Activated CD8-positive, alpha-beta memory T cell treated with anti-CD3 and anti-CD28 coated beads for 36 hours (primary cell): Measurements from ENCODE around the gene MOB3A. TPM values are rescaled to one million over a fixed set of nuclear protein-coding genes. Genes with fewer than 3 reads are reported as not detected.

ENCODE experiments used
- CTCF ChIA-PET: fragments of 350-600 bp; sonication (Branson Sonifier 250); formaldehyde crosslinking; loops from one replicate; lab custom pipeline; 2021; ENCODE audit warnings: antibody characterized with exemption; lab: Charles Lee
- POLR2A ChIA-PET: fragments of 350-600 bp; sonication (Branson Sonifier 250); formaldehyde crosslinking; loops from one replicate; lab custom pipeline; 2021; ENCODE audit warnings: antibody characterized with exemption; lab: Charles Lee
- total RNA-seq, 2 experiments: library from RNA; stranded (reverse); gene quantifications; one replicate each; pipeline ENCODE4 v1.2.3, GENCODE V29; 2021

Gene MOB3A
- total RNA-seq, 2 experiments from 2014 or later: 173 to 181 TPM

- ChIA-PET CTCF (no interaction called here), POLR2A (interaction anchor here (0.8 kb wide), 1 partner anchor 121 kb away, joined by 3 read pairs; no protein-coding TSS in a partner anchor)
Measured at GRCh38 chr19:2112516-2113320, 16.6 kb upstream of the MOB3A start.

GRCh38 chr19:2111886-2112285, 15.8 kb upstream of the MOB3A start:
- ChIA-PET CTCF (no interaction called here), POLR2A (no interaction called here)

GRCh38 chr19:2111425-2111824, 15.3 kb upstream of the MOB3A start:
- POLR2A ChIA-PET: no interaction called here
- CTCF ChIA-PET: no interaction called here

GRCh38 chr19:2110822-2111221, 14.7 kb upstream of the MOB3A start:
- CTCF ChIA-PET: no interaction called here
- POLR2A ChIA-PET: no interaction called here

GRCh38 chr19:2109046-2109864, 13.1 kb upstream of the MOB3A start:
- ChIA-PET CTCF (interaction anchor here (0.6 kb wide), 1 partner anchor 34 kb away, joined by 5 read pairs; no protein-coding TSS in a partner anchor), POLR2A (interaction anchor here (0.6 kb wide), 1 partner anchor 1128 kb away, joined by 3 read pairs; no protein-coding TSS in a partner anchor)

- POLR2A ChIA-PET: no interaction called here
- CTCF ChIA-PET: no interaction called here
Measured at GRCh38 chr19:2108251-2109016, 12.3 kb upstream of the MOB3A start.

- POLR2A ChIA-PET: interaction anchor here (0.5 to 0.7 kb wide), 2 partner anchors 17 to 234 kb away, joined by 3 read pairs; no protein-coding TSS in a partner anchor
- CTCF ChIA-PET: interaction anchor here (0.6 kb wide), 1 partner anchor 43 kb away, joined by 3 read pairs; no protein-coding TSS in a partner anchor
Measured at GRCh38 chr19:2103045-2103707, 7.0 kb upstream of the MOB3A start.

GRCh38 chr19:2101417-2102335, 5.5 kb upstream of the MOB3A start:
- ChIA-PET POLR2A (no interaction called here), CTCF (no interaction called here)

- ChIA-PET POLR2A (no interaction called here), CTCF (no interaction called here)
Measured at GRCh38 chr19:2100719-2101061, 4.6 kb upstream of the MOB3A start.

GRCh38 chr19:2099937-2100718, 4.0 kb upstream of the MOB3A start:
- ChIA-PET POLR2A (no interaction called here), CTCF (no interaction called here)

- ChIA-PET POLR2A (no interaction called here), CTCF (no interaction called here)
Measured at GRCh38 chr19:2099054-2099501, 3.0 kb upstream of the MOB3A start.

- ChIA-PET CTCF (interaction anchor here (0.9 kb wide), 1 partner anchor 31 kb away, joined by 3 read pairs; no protein-coding TSS in a partner anchor), POLR2A (no interaction called here)
Measured at GRCh38 chr19:2097886-2098327, 1.8 kb upstream of the MOB3A start.

GRCh38 chr19:2097203-2097885, 1.2 kb upstream of the MOB3A start:
- ChIA-PET CTCF (interaction anchor here (0.9 kb wide), 1 partner anchor 31 kb away, joined by 3 read pairs; no protein-coding TSS in a partner anchor), POLR2A (no interaction called here)

- ChIA-PET POLR2A (interaction anchor here (1.0 to 3.6 kb wide), 2 partner anchors 11 to 13 kb away, joined by 3 to 22 read pairs; no protein-coding TSS in a partner anchor), CTCF (interaction anchor here (0.8 to 1.0 kb wide), 3 partner anchors 9 to 150 kb away, joined by 3 read pairs; no protein-coding TSS in a partner anchor)
Measured at GRCh38 chr19:2096480-2097202, 515 bp upstream of the MOB3A start, which contains the start of gene IZUMO4. TSS of gene IZUMO4 (plus strand) at chr19:2096915. CDS start at chr19:2096946, 31 bp downstream.

GRCh38 chr19:2091926-2092525, 4.1 kb downstream of the MOB3A start:
- ChIA-PET POLR2A (interaction anchor here (0.6 to 1.6 kb wide), 2 partner anchors 9 to 40 kb away, joined by 5 to 6 read pairs; no protein-coding TSS in a partner anchor), CTCF (interaction anchor here (1.0 to 1.9 kb wide), 2 partner anchors 22 to 40 kb away, joined by 3 to 7 read pairs; no protein-coding TSS in a partner anchor)
